ENCODE data around the gene SAP30. TPM values are rescaled to one million over a fixed set of nuclear protein-coding genes. Genes with fewer than 3 reads are reported as not detected.

SAP30 gene
- total and polyA plus RNA-seq, 2 of the 4 experiments (the other 2 are of a cell fraction): 3.8 to 11.7 TPM

DNA sequence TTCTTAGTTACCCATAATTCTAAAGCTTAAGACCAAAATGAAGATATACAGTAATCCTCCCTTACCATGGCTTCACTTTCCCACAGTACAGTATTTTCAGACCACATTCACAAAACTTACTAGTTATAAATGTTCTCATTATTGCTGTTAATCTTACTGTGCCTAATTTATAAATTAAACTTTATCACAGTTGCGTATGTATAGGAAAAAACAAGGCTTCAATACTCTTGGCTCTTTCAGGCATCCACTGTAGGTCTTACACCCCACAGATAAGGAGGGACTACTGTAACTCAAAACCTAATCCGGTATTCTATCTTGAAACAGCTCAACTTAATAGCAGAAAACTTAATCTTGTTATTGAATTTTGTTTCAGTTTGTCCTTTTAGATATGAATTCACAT lies 40.2 kb upstream of the SAP30 start:
- no peak overlapping the region for H2AK9ac ChIP-seq (replicated peaks; ENCODE audit: low read depth, low read length, poor library complexity)
- dilution Hi-C loops (cut with HindIII; ENCODE audit: low sequenced_read_pairs, unreplicated experiment) (no loop called here), intact Hi-C loops (cut with micrococcal nuclease) (loop anchor here (5.0 kb wide), 1 partner anchor 147 kb away; no protein-coding TSS in a partner anchor), in situ Hi-C loops (cut with MboI; ENCODE audit: low sequenced_read_pairs) (no loop called here)
- H3K18ac ChIP-seq (ENCODE audit: low read depth, low read length): no peak overlapping the region
- no peaks in the 10 kb centered on the region for H3K9me1 ChIP-seq (ENCODE audit: insufficient read depth, low read length)
- no peak overlapping the region for H2BK5ac ChIP-seq (ENCODE audit: low read depth, low read length, poor library complexity, severe bottlenecking)
- no peak overlapping the region for H2AK5ac ChIP-seq (ENCODE audit: low read depth, low read length)
- no peak overlapping the region for H3K27ac ChIP-seq (ENCODE audit: insufficient read depth, low read length)
- DNase-seq (no peak), ATAC-seq (ENCODE audit: low read depth) (no peak)
- no peak overlapping the region for H2BK20ac ChIP-seq (ENCODE audit: low read depth, low read length)
- H3K14ac ChIP-seq (replicated peaks; ENCODE audit: low read depth, low read length): no peak overlapping the region
- no peaks in the 10 kb centered on the region; a peak in 2 of 4 replicates for H3K79me1 ChIP-seq (ENCODE audit: low read depth in 1 of 2, low read length in 2 of 2)
- no peak for TF ChIP-seq NFE2L2 (IDR thresholded peaks at IDR 0.05; ENCODE audit: low read depth, low read length)
- TF ChIP-seq SMC3 (IDR thresholded peaks at IDR 0.05; ENCODE audit: low read depth, low read length): no peak
- TF ChIP-seq RCOR1 (IDR thresholded peaks at IDR 0.05; ENCODE audit: insufficient replicate concordance, low read length): no peak
- TF ChIP-seq BHLHE40 (IDR thresholded peaks at IDR 0.05; ENCODE audit: low read depth, low read length): no peak
- TF ChIP-seq MAZ (IDR thresholded peaks at IDR 0.05; ENCODE audit: borderline replicate concordance, low read depth, low read length): no peak
- TF ChIP-seq MAFK (IDR thresholded peaks at IDR 0.05; ENCODE audit: low read depth, low read length): no peak
- no peak for TF ChIP-seq RFX5 (IDR thresholded peaks at IDR 0.05; ENCODE audit: low read depth, low read length)
- no peak for TF ChIP-seq MXI1 (IDR thresholded peaks at IDR 0.05; ENCODE audit: borderline replicate concordance, low read depth, low read length)
- TF ChIP-seq CHD1 (IDR thresholded peaks at IDR 0.05; ENCODE audit: low read depth, low read length): no peak
- TF ChIP-seq, protein P1, sequence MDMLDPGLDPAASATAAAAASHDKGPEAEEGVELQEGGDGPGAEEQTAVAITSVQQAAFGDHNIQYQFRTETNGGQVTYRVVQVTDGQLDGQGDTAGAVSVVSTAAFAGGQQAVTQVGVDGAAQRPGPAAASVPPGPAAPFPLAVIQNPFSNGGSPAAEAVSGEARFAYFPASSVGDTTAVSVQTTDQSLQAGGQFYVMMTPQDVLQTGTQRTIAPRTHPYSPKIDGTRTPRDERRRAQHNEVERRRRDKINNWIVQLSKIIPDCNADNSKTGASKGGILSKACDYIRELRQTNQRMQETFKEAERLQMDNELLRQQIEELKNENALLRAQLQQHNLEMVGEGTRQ (IDR thresholded peaks at IDR 0.05; ENCODE audit: low read depth, low read length): no peak
- TF ChIP-seq POLR2A (IDR thresholded peaks at IDR 0.05; ENCODE audit: low read depth, low read length): no peak
- H3K56ac ChIP-seq (ENCODE audit: extremely low read depth, insufficient read depth, low read length): no peak overlapping the region
- H3K27me3 ChIP-seq (ENCODE audit: control insufficient read depth, insufficient read depth, low read length): no peaks in the 10 kb centered on the region
- no peak overlapping the region for H4K5ac ChIP-seq (ENCODE audit: low read depth, low read length)
- no peaks in the 10 kb centered on the region for H3K9me3 ChIP-seq (ENCODE audit: control insufficient read depth, insufficient read depth, low read length)
- WGBS, 2 experiments (ENCODE audit: extremely low coverage in 2 of 2, insufficient read length in 1 of 2): no CpG with 5 or more reads among the region's 2 CpGs
- ChIA-PET CTCF (no interaction called here), POLR2A (ENCODE audit: unreplicated experiment) (interaction anchor here (0.9 kb wide), 1 partner anchor 40 kb away, joined by 12 read pairs; the partner anchor contains the start of gene SAP30)
- H2AFZ ChIP-seq (replicated peaks; ENCODE audit: low read length, poor library complexity): no peak overlapping the region
- H2BK15ac ChIP-seq (ENCODE audit: low read depth, low read length): no peak overlapping the region
- H3K23ac ChIP-seq (ENCODE audit: low read depth, low read length): no peak overlapping the region
- no peak overlapping the region for H4K91ac ChIP-seq (ENCODE audit: insufficient read depth, low read depth, low read length)
- no peak overlapping the region for H4K8ac ChIP-seq (ENCODE audit: low read depth in 2 of 2, low read length in 2 of 2)
- no peaks in the 10 kb centered on the region for H3K4me1 ChIP-seq (ENCODE audit: control insufficient read depth, insufficient read depth, low read length)
- H4K20me1 ChIP-seq (ENCODE audit: insufficient read depth, low read length): no peaks in the 10 kb centered on the region
- H2BK120ac ChIP-seq (ENCODE audit: low read depth, low read length): no peak overlapping the region
- H3K4ac ChIP-seq (ENCODE audit: low read depth, low read length): no peak overlapping the region
- no peak overlapping the region for H3K4me3 ChIP-seq (ENCODE audit: insufficient read depth, low read depth, low read length)
- peaks cover 6% of the 10 kb centered on the region for H3K36me3 ChIP-seq (ENCODE audit: control insufficient read depth, insufficient read depth, low read length)
- no peak overlapping the region for H3K9ac ChIP-seq (ENCODE audit: low read depth, low read length)
- no TSS peak for BruUV-seq (replicated peaks)
- no peak overlapping the region for H3K4me2 ChIP-seq (ENCODE audit: low read depth, low read length)
